Coronary artery (tissue), 2 donors: Measurements from ENCODE around the gene BATF2.

ENCODE experiments used
- DNase-seq: peaks from one replicate; pipeline ENCODE4 v3.0.0-alpha.2; 2017; ENCODE audit warnings: low spot score
- H3K27ac ChIP-seq, 2 donors: fragments of 200-600 bp; sonication (generic); one replicate each; pipeline ENCODE4 v1.5.1; 2016 to 2019
- H3K4me3 ChIP-seq: fragments of 200-600 bp; sonication (generic); 2 replicates; pipeline ENCODE4 v1.5.1; 2016; ENCODE audit warnings: mild to moderate bottlenecking, moderate library complexity
- CTCF ChIP-seq: fragments of 200-600 bp; sonication (generic); IDR thresholded peaks from one replicate; pipeline ENCODE4 v1.5.1; 2019; ENCODE audit warnings: antibody characterized with exemption

The BATF2 gene

DNA sequence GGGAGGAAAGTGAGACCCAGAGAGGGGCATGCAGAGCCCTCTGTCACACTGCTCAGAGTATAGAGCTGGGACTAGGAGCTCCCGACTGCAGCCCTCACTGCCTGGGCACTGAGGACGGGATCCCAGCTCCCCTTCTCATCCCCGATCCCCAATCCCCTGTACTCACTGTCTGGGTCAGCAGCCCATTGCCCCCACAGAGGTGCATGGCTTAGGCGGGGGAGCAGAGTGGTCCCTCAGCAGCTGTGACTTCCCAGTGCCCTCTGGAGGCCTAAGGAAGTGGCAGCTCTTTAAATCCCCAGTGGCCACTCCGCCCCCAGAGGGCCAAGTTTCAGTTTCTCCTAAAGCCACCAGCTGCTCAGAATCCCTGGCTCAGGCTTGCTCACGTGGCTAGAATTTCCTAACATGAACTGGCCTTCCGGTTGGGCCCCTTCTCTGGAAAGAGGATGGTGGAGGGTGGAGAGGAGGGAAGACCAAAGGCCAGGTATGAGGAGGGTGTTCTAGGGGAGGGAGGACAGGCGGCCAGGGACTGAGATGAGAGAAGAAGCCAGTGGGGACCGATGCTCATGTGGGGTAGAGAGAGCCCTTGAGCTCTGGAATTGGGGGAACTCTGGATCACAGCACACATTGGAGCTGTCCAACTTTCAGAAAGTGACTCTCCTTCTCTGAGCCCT is at the start of gene BATF2:
Gene BATF2 (minus strand): TSS at position 262 of the 671 bp plus-strand sequence. CDS start 57 bp downstream, at position 205.
- Histone ChIP-seq H3K4me3 (peak within 1 kb of the TSS; percentile 74), H3K27ac (peak within 1 kb of the TSS; percentile 73 to 84)
- peak; percentile 85 for DNase-seq
- no peak for TF ChIP-seq CTCF

GRCh38 chr11:65045728-65046127 is 49.0 kb upstream of the BATF2 start:
- H3K27ac ChIP-seq = no peak overlapping the region
- no peak for TF ChIP-seq CTCF
- H3K4me3 ChIP-seq = no peak overlapping the region
- no peak for DNase-seq

DNA sequence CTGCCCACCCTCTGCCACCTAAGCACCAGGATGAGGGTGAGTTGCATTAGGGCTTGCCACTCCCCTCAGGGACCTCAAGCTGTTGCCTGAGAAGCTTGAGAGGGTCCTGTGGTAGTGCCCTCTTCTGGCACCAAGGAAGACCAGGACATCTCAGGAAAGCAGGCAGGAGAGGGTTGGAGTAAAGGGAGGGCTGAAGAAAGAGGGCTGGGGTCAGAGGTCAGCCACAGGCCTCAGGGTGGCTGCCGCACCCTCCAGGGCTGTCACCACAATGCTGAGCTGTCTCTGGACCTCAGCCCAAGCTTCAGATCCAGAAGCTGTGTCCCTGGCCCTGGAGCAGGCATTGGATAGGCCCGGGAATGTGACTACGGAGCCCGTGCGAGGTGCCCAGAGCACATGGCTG is 48.3 kb upstream of the BATF2 start:
- no peak for DNase-seq
- TF ChIP-seq CTCF = no peak

DNA sequence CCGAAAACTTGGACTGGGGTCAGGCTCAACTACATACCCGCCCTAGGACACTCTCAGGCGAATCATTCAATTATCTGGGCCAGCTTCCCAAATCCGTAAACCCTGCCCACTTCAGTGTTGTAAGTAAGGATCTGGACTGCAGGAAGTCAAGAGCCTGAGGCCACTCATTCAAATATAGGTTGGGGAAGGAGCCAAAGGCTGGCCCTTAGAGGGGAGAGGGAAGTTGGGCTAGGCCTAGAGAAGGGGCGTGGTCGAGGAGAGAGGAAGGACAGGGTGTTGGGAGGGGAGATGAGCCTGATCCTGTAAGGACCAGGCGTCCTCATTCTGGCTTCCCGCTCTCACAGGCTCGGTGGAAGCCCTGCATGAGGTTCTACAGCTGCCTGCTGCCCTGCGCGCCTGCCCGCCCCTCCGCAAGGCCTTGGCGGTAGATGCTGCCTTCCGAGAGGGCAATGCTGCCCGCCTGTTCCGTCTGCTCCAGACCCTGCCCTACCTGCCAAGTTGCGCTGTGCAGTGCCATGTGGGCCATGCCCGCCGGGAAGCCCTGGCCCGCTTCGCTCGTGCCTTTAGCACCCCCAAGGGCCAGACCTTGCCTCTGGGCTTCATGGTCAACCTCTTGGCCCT is 47.2 kb upstream of the BATF2 start:
- TF ChIP-seq CTCF = no peak
- Histone ChIP-seq H3K4me3 (no peak overlapping the region), H3K27ac (peak overlapping the region in 1 of 2 donors; percentile 21)
- DNase-seq = no peak

More for the DNA sequence above, 48.3 kb upstream of the BATF2 start:
- Histone ChIP-seq H3K27ac (no peak overlapping the region), H3K4me3 (no peak overlapping the region)

DNA sequence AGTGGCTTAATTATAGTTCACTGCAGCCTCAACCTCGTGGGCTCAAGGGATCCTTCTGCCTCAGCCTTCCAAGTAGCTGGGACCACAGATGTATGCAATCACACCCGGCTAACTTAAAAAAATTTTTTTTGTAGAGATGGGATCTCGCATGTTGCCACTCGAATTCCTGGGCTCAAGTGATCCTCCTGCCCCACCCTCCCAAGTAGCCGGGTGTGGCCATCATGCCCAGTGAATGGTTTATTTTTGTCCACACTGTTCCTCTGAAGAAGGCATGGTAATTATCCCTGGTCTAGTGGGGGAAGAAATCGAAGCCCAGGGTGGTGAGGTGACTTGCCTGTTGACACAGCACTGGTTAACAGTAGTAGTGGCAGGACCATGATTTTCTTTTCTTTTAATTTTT is 46.1 kb upstream of the BATF2 start:
- TF ChIP-seq CTCF = no peak
- Histone ChIP-seq H3K4me3 (no peak overlapping the region), H3K27ac (no peak overlapping the region)
- DNase-seq = no peak

DNA sequence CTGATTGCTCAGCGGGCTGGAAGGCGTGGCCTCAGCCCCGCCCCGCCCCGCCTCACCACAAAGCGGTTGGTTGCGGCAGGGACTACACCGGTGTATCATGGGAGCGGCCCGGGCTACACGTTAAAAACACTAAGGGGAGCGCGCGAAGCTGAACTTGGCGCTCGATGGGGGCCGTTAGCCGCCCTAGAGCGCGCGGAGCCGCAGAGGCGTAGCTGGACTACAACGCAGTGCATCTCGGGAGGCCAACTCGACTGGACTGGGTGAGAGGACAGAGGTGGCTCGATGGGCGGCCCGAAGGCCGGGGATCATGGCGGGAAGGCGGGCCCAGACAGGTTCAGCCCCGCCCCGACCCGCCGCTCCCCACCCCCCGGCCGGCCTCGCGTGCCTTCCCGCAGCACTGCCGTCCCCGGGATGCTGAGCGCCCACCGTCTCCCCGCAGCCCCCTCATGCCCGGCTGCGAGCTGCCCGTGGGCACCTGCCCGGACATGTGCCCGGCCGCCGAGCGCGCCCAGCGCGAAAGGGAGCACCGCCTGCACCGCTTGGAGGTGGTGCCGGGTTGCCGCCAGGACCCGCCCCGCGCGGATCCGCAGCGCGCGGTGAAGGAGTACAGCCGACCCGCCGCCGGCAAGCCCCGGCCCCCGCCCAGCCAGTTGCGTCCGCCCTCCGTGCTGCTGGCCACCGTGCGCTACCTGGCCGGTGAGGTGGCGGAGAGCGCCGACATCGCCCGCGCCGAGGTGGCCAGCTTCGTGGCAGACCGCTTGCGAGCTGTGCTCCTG is 44.3 kb upstream of the BATF2 start, which contains the start of gene SAC3D1:
Gene SAC3D1 (plus strand): TSS at position 364 of the 776 bp plus-strand sequence. CDS start 83 bp downstream, at position 447.
- TF ChIP-seq CTCF = no peak
- peak within 1 kb of the TSS; percentile 97 for H3K4me3 ChIP-seq
- peak within 1 kb of the TSS; percentile 53 to 98 for H3K27ac ChIP-seq
- DNase-seq = peak; percentile 91
